Smooth muscle cell of the pulmonary artery (primary cell): Measurements from ENCODE around the gene MYCBP2. TPM values are rescaled to one million over a fixed set of nuclear protein-coding genes. Genes with fewer than 3 reads are reported as not detected.

Experiments
- total RNA-seq: library from RNA; depleted of rRNA; stranded (reverse); fragments of >200 nt; gene quantifications from 2 replicates; pipeline ENCODE4 v1.2.3, GENCODE V29; 2014

The MYCBP2 gene, protein sequence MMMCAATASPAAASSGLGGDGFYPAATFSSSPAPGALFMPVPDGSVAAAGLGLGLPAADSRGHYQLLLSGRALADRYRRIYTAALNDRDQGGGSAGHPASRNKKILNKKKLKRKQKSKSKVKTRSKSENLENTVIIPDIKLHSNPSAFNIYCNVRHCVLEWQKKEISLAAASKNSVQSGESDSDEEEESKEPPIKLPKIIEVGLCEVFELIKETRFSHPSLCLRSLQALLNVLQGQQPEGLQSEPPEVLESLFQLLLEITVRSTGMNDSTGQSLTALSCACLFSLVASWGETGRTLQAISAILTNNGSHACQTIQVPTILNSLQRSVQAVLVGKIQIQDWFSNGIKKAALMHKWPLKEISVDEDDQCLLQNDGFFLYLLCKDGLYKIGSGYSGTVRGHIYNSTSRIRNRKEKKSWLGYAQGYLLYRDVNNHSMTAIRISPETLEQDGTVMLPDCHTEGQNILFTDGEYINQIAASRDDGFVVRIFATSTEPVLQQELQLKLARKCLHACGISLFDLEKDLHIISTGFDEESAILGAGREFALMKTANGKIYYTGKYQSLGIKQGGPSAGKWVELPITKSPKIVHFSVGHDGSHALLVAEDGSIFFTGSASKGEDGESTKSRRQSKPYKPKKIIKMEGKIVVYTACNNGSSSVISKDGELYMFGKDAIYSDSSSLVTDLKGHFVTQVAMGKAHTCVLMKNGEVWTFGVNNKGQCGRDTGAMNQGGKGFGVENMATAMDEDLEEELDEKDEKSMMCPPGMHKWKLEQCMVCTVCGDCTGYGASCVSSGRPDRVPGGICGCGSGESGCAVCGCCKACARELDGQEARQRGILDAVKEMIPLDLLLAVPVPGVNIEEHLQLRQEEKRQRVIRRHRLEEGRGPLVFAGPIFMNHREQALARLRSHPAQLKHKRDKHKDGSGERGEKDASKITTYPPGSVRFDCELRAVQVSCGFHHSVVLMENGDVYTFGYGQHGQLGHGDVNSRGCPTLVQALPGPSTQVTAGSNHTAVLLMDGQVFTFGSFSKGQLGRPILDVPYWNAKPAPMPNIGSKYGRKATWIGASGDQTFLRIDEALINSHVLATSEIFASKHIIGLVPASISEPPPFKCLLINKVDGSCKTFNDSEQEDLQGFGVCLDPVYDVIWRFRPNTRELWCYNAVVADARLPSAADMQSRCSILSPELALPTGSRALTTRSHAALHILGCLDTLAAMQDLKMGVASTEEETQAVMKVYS (N-terminal part only)
- total RNA-seq: 98.3 and 106 TPM in 2 replicates

GRCh38 chr13:77326905-77327604 is at the start of gene MYCBP2:
Gene MYCBP2 (minus strand): TSS chr13:77327094. CDS start chr13:77326775, 319 bp downstream.

GRCh38 chr13:77026861-77027621 is 299.9 kb downstream of the MYCBP2 start, which contains the start of gene FBXL3:
Gene FBXL3 (minus strand): TSS chr13:77027159. CDS start chr13:77021860, 5,299 bp downstream.

Other genes with a start within 250 kb of the MYCBP2 start
- gene SCEL, start 208.6 kb upstream of the MYCBP2 start, total RNA-seq: not detected in 2 replicates